LNCaP clone FGC (cell line): Measurements from ENCODE around the gene NECAB2.

ENCODE experiments used
- DNase-seq: peaks from one replicate; pipeline ENCODE4 v3.0.0-alpha.2; 2011; ENCODE audit warnings: low read depth
- H3K4me3 ChIP-seq: 2 replicates; pipeline ENCODE4 v1.5.1; 2011; ENCODE audit warnings: mild to moderate bottlenecking, low read depth, low read length, control low read depth
- CTCF ChIP-seq: IDR thresholded peaks from 2 replicates; pipeline ENCODE4 v1.5.1; 2012; ENCODE audit warnings: mild to moderate bottlenecking; ENCODE audit not compliant: control insufficient read depth, insufficient read depth; ENCODE audit errors: extremely low read depth

NECAB2 gene

GRCh38 chr16:83942815-83943515 is 25.1 kb upstream of the NECAB2 start:
- no peak overlapping the region for H3K4me3 ChIP-seq
- DNase-seq, result no peak
- no peak for TF ChIP-seq CTCF

GRCh38 chr16:83943516-83944050 is 24.5 kb upstream of the NECAB2 start:
- TF ChIP-seq CTCF, result no peak
- no peak for DNase-seq
- no peak overlapping the region for H3K4me3 ChIP-seq

- DNase-seq, result no peak
- no peak for TF ChIP-seq CTCF
- H3K4me3 ChIP-seq, result no peak overlapping the region
Measured at GRCh38 chr16:83945587-83945986, 22.5 kb upstream of the NECAB2 start.

- H3K4me3 ChIP-seq, result no peak overlapping the region
Measured at GRCh38 chr16:83946154-83946780, 21.8 kb upstream of the NECAB2 start.

GRCh38 chr16:83946781-83947566 is 21.1 kb upstream of the NECAB2 start:
- H3K4me3 ChIP-seq, result no peak overlapping the region
- TF ChIP-seq CTCF, result no peak
- no peak for DNase-seq

More at GRCh38 chr16:83946154-83946780, 21.8 kb upstream of the NECAB2 start:
- no peak for DNase-seq
- TF ChIP-seq CTCF, result no peak

GRCh38 chr16:83947642-83948234 is 20.3 kb upstream of the NECAB2 start:
- no peak for TF ChIP-seq CTCF
- no peak for DNase-seq
- H3K4me3 ChIP-seq, result no peak overlapping the region
